Esophagus mucosa (tissue), 1 donor: ENCODE results near the gene SLC16A7. TPM values are rescaled to one million over a fixed set of nuclear protein-coding genes. Genes with fewer than 3 reads are reported as not detected.
A peak's percentile ranks its signal among the peaks of the same experiment; 100 is the strongest.
"Not testable (repeated sequence)": the region's sequence is repeated elsewhere in the genome, so short reads cannot be mapped to it uniquely, and the experiment has no call there.

Source experiments
- ATAC-seq: fragments of 200-7000 bp; cut with Tn5 transposase; one replicate; pipeline ENCODE4 v1.9.1; 2020
- total RNA-seq: library from RNA; stranded (reverse); gene quantifications from one replicate; pipeline ENCODE4 v1.2.4, GENCODE V29; 2023
- donor health status: DM: yes; HTN: yes; CAD: no.

SLC16A7 gene, protein sequence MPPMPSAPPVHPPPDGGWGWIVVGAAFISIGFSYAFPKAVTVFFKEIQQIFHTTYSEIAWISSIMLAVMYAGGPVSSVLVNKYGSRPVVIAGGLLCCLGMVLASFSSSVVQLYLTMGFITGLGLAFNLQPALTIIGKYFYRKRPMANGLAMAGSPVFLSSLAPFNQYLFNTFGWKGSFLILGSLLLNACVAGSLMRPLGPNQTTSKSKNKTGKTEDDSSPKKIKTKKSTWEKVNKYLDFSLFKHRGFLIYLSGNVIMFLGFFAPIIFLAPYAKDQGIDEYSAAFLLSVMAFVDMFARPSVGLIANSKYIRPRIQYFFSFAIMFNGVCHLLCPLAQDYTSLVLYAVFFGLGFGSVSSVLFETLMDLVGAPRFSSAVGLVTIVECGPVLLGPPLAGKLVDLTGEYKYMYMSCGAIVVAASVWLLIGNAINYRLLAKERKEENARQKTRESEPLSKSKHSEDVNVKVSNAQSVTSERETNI
- 52.4 TPM for total RNA-seq

DNA sequence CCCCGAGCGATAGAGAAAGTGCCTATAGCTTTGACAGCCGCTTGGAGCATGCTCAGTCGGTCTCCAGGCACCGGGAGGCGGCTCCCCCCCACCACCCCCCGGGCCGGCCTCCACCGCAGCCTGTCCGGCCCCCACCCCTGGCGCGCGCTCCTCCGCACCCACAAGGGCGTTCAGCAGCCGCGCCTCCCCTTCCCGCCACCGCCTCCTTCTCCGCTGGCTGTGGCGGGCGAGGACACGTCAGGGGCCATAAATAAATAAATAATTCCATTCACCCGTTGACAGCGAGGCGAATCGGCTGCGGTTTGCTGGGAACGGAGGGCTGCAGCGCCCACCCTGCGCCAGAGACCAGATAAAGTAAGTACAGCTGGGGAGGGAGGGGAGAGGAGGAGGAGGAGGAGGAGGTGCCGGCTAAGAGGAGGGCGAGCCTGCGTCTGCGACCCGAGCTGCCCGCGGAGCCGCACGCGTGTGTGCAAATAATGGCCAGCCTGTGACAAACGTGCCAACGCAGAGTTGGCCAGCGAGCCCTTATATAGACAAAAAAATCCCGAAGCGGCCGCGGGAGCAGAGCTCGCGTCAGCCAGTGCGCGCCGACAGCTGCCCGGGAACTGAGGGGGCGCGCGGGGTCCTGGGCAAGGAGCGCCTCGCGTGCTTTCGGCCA, at the start of gene SLC16A7:
Gene SLC16A7, plus strand, starts transcription at position 147 of the 658 bp plus-strand sequence. CDS start 108,773 bp downstream, outside the sequence.
- ATAC-seq, result peak; percentile 89

DNA sequence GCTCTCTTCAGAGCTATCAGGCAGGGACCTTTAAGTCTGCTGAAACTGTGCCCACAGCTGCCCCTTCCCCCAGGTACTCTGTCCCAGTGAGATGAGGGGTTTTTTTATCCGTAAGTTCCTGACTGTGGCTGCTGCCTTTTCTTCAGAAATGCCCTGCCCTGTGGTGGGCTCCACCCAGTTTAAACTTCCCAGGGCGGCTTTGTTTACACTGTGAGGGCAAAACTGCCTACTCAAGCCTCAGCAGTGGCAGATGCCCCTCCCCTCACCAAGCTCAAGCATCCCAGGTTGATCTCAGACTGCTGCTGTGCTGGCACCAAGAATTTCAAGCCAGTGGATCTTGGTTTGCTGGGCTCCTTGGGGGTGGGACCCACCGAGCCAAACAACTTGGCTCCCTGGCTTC, 46.9 kb upstream of the SLC16A7 start:
- ATAC-seq, result no peak

DNA sequence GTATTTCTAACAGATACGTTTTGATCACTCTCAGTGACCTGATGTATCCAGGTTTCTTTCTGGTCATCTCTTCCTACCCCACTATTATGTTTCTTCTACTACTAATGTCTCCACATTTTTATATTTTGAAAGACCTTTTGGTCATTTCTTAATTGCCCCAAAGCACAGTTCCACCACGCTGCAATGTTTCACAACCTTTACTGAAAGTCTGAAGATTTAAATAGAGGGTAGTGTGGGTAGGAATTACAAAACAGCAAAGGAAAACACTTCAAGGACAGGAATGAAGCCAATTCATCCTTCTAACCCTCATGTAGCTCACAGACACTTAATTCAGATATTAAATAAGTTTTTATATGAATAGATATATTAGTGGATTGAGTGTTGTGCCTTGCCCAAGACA, 36.1 kb upstream of the SLC16A7 start:
- no peak for ATAC-seq

DNA sequence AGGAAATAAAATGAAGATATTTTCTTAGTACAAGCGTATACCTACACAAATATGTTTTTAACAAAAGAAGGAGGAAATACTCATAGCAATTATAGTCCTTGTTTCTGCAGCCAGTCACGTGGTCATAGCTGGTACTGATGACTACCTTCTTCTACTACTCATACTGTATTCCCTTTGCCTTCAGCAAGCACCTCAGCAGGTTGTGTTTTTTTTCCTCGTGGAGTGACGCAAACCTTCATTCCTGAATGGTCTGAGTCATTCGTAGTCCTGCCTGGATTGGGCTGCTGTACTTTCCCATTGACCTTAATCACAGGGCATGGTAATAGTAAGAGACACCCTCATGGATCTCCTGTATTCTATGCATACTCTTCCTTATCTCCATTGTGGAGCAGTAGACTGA, 25.7 kb upstream of the SLC16A7 start:
- ATAC-seq, result peak; percentile 68

DNA sequence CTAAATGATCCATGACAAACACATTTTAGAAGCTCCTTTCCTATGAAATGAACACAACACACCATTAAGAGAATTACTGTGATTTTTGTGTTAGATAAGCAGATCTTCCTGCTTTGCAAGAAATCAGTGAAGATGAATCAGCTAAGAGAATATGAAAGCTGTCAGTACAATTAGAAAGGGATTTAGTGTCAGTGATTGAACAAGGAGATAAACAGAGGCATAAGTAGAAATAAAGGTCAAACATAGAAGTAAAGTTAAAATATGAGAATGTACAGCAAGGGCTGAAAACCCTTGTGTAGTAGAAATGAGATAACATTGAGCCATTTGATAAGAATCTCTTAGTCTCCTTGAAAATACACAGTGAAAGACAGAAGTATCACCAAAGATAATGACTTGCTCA, 21.4 kb upstream of the SLC16A7 start:
- peak; percentile 32 for ATAC-seq

DNA sequence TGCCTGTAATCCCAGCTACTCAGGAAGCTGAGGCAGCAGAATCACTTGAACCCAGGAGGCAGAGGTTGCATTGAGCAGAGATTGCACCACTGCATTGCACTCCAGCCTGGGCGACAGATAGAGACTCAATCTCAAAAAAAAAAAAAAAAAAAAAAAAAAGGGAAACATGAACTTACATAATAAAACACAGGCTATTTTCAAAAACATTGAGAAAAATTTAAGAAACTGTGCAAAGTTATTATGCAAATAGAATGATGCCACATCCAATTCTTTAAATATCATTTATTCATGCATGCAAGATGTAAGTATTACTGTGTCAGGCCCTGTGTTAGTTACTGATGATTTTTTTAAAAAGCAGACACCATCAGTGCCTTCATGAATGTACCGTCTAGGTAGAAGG, 20.0 kb upstream of the SLC16A7 start:
- no peak for ATAC-seq

DNA sequence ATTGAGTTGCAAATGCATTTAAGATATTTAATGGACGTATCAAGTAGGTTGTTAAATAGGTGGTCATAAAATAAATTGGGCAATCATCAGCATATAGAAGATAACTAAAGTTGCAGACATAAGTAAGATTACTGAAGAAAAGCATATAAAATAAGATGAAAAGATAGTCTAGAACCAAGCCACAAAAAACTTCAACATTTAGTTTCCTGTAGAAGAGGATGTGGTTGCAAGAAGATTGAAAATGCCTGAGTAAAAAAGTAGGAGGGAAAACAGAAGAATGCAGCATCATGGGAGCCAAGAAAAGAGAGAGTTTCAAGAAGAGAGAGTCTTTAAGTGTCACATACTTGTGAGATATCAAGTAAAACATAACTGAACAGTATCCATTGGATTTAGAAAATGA, 17.6 kb upstream of the SLC16A7 start:
- ATAC-seq, result no peak

DNA sequence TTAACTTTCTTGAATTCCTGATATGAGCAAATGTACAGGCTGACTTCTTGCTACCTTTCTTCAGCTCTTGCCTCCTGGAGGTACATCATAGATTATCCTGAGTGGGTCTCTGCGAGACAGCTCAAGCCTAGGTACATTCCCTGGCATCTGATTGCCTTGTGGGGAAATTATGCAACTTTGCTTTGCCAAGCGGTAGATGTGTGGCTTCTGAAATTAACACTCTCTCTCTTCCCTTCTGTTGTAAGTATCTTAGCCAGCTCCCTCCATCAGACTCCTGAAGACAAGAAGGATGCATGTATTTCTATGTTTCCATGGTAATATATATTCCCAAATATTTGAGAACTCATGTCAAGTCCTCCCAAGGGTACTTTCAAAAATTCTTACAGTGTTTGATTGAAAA, 16.2 kb upstream of the SLC16A7 start:
- ATAC-seq, result no peak

DNA sequence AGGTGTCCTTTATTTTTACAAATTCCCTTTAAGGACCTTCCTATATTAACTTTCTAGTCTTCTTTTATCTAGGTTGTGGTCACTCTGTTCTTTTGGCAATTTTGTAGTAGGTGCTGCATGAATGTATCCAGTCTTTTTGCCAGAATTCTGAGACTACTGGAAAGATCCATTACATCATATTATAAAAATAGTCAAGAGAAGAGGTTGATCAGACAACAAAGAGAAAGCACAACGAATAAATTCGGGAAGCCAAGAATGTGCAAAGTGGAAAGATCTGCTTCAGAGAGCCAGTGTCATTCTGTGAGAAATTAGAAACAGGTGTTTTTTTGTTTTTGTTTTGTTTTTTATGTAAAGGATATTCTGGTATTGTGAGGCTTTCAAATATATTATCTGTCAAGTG, 15.8 kb upstream of the SLC16A7 start:
- no peak for ATAC-seq

DNA sequence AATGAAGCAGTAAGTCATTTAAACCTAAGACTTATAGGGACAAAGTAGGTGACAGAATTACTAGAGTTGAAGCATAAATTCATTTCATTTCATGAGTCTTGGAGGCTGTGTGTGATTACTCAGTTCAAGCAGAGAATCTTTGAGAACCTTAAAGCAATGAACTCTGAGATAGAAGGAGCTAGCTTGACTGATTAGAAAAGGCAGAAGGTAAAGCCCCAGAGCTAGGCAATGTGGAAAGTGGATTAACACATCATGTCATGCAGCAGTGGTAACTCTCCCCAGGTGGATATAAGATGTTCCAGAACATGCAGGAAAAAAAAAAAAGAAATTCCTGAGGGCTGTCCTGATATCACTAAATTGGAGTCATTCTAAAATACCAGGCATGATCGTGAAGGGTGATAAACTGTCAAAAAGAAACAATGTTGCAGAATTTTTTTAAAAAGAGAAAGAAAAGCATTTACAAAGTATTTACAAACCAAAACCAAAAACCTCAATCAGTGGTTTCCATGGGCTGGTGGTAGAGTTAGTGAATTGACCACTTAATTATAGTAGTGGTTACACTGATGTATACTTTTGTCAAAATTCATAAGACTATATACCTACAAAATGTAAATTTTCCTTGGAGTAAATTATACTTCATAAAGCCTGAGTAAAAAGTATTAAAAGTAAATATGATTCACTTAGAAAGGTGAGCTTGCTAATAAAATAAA, 12.7 kb upstream of the SLC16A7 start:
- no peak for ATAC-seq

DNA sequence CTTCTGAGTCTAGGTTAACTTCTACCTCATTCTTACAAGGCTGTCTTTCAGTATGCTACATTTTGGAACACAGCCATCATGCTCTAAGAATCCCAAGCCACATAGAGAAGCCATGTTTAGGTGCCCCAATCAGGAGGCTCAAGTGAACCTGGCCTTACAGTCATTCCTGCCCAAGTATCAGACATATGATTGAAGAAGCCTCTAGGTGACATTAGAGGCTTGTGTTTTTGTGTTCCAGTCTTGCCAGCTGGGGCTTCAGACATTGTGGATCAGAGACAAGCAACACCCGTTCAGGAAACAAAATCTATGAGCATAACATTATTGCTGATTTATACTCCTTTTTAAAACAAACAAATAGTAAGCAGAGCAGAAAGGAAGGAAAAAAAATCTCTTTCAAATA, 8.1 kb upstream of the SLC16A7 start:
- no peak for ATAC-seq

DNA sequence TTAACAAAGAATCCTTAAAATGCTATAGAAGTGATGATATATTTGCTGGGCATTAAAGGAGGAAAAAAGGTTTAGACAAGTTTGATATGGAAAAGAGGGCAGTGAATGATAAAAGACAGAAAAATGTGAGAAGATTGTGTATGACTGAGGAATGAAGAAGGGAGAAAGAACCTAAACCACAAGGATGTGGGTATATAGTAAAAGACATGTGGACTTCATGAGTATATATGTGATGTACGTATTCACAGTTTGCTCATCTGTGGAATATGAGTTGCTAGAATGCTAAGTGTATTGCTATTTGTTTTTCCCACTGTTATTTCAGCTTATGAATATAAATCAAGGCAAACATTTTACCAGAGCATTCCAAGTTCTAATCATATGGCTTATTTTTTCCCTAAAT, 2.1 kb upstream of the SLC16A7 start:
- ATAC-seq, result no peak

DNA sequence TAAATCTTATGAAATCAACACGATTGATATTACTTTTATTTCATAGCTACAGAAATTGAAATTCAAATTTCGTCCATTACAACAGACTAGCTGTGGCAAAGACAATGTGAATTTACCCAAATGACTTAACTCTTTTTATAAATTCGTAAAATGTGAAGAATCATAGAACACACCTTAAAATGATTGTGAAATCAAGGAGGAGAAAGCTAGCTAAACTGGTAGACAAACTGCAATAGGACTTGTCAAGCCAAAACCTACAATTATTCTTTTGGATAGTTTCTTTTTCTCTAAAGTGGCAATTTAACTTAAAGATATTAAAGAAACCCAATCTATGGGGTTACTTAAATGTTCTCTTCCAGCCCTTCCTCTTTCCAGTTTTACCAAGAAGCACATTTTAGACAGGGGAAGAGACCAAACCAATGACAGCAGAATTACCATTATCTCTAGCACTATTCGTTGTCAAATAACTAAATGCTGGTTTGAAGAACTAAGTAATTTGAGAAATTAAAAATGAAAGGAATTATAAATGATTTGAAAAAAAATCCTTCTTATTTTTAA, 807 bp upstream of the SLC16A7 start:
- no peak for ATAC-seq

DNA sequence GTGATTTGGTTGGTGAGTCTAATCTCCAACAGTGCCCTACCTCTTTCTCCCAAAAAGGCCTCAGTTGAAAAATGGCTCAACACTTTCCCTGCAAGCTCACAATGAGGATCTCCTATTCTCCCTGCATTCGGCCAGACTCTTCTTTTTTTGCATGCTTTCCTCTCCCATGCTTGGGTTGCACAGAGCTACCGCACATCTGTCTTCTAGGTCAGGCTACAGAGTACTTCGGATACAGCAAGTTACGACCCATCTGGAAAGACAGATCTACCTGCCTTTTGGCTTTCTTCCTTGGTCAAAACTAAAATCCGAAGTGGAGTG, 305 bp upstream of the SLC16A7 start:
- ATAC-seq, result no peak

DNA sequence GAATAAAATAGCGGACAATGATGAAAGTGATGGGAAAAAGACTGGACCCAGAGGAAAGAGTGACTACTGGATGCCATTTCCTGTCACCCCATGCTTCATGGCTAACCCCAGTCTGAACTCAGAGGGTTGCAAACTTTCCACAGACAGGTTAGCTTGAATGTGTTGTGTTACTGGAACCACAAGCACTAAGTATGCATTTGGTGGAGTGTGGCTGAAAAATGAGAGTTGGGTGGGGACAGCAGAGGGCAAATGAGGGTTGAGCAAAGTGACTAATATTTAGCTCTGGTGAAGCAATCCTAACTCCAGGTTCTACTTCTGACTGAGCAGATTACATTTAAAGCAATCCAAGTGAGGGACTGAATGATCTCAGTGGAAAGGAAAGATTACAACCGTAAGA, 1.6 kb downstream of the SLC16A7 start:
- peak; percentile 86 for ATAC-seq

DNA sequence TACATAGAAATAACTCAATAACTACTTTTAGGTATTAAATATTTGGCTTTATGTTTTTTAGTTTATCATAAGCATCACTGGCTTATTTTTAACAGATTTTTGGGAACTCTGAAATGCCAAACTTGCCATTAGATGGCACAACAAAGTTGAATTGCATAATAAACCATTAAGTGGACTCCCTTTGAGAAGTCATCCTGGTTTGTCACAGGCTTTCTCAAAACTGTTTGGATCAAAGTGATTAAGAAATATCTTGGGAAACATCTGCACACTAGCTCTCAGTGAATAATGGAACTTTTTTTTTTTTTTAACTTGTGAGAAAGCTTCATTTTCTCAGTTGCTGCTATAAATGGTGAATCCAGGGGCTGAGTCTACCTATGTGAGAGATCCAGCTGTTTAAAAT, 4.3 kb downstream of the SLC16A7 start:
- ATAC-seq, result no peak

DNA sequence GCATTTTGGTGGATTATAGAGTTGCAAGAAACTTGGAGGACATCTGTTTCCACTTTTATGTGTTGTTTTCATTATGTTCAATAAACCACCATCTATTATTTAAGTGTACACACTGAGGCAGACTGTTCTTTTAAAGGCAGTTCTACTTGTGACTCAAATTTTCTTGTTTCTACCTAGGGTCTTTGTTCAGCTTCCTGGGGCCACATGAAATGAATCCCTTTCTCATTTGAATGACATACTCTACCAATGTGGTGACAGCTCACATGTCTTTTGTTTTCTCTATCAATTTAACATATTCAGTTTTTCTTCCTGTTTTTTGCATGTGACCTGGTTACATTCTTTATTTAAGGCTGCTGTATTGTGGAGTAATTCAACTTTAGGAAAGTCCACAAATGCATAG, 7.9 kb downstream of the SLC16A7 start:
- no peak for ATAC-seq

DNA sequence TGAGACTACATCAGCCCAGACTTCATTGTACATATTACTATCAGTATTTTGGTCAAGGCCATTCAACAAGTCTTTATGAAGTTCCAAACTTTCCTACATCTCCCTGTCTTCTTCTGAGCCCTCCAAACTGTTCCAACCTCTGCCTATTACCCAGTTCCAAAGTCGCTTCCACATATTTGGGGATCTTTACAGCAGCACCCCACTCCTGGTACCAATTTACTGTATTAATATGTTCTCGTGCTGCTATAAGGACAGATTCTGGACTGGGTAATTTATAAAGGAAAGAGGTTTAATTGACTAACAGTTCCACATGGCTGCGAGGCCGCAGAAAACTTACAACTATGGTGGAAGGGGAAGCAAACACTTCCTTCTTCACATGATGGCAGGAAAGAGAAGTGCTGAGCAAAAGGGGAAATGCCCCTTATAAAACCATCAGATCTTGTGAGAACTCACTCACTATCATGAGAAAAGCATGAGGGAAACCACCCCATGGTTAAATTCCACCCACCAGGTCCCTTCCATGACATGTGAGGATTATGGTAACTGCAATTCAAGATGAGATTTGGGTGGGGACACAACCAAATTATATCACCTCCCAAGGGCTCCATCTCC, 17.1 kb downstream of the SLC16A7 start:
- ATAC-seq, result not testable (repeated sequence)

DNA sequence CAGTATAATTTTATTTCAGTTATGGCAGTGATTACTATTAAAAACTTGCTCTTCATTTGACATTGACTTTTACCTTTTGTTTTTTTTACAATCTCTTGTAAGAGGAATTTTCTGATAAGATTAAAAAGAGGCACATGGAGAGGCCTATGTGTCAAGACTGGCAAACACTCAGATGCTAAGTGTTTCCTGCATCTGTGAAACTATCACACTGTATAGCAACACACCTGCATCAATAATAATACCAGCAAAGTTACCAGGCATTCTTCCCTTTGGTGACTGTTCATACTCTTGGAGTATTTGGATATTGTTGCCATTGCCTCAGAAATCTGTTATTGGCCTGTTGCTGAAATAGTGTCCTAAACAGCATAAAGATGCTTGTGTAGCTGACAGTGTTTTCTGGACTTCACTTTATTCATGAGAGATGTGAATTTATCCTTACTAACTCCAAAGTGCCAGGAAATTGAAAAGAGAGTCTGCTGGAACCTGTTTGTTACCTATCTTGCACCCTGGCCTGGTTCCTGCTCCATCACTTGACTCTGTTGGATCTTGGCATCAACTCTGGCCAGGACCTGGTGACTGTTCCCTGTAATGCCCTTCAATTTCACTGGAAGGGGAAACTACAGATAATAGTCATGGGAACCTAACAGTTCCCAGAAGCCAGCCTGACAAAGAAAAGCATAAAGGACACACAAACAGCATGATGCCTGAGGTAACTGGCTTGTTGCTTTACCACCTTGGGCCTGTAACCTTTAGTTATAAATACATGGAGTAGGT, 19.8 kb downstream of the SLC16A7 start:
- ATAC-seq, result no peak

DNA sequence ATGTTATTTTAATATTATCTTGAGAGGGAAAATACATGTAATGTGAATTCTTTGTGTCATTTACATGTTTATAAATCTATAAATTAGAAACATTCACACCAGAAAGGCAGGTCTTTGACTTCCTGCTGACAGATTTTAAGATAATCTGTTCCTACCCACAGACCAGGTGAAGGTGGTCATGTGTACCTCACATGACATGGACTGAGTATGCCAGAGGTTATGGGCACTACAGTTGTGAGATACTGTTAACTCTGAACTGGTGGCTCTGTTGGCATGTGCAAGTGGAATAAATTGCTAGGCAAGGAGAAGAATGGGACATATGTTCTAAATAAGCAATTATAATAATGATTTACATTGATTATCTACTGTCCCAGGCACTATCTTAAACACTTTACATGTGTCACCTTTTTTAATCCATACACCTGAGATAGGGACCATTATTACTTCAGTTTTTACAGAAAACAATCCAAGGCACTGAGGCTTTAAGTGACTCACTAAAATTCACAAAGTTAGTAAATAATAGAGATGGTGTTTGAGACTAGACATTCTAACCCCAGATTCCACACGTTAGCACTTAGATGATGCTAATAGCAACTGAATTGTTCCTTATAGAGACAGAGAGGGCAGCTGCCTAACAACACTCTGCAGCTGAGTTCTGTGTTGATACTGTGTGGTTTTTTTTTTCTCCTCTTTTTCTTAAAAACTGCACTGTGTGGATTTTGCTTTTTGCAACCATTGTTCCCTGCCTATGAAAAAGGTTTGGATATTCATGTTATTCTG, 23.8 kb downstream of the SLC16A7 start:
- no peak for ATAC-seq

DNA sequence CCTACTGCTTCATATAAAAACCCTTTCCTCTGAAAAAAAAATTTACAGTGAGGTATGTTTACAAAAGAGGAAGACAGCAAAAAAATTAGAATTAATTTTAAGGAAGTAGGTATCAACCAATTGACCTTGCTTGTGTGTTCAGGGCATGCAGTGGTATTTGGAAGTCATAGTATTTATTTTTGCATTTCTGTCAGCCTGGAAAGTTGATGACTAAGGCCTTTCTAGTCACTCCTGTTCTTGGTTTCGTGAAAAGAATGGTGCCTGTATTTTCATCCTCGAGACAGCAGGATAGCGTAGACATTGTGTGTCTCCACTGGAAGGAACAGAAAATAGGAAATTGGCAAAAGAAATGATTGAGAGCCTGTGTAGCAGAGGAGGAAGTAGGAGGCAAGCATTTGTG, 24.5 kb downstream of the SLC16A7 start:
- peak; percentile 44 for ATAC-seq
